A549 (cell line): Measurements from ENCODE around the gene MEGF10. TPM values are rescaled to one million over a fixed set of nuclear protein-coding genes. Genes with fewer than 3 reads are reported as not detected.

Experiments
- ATAC-seq, 2 experiments: fragments of 200-7000 bp in 1 of 2; fragments of >200 bp in 1 of 2; cut with Nextera tagmentation in 1 of 2; cut with Tn5 transposase in 1 of 2; 3 replicates each; pipeline versions ENCODE4 v1.8.0 to v1.9.1; 2018 to 2020; ENCODE audit warnings: mild to moderate bottlenecking in 1 of 2, moderate library complexity in 1 of 2
- CTCF ChIA-PET: fragments of 300-600 bp; sonication (Branson Sonifier 250); formaldehyde crosslinking; extraction: SDS; loops from one replicate; lab custom pipeline; 2021; ENCODE audit warnings: antibody characterized with exemption, inconsistent platforms; lab: Yijun Ruan, JAX
- POLR2A ChIA-PET: fragments of 350-600 bp; formaldehyde crosslinking; extraction: SDS; loops from one replicate; lab custom pipeline; 2021; ENCODE audit warnings: antibody characterized with exemption, inconsistent platforms; lab: Yijun Ruan, JAX
- DNase-seq, 2 experiments: peaks; one replicate each; pipeline versions ENCODE4 v3.0.0 to v3.0.0-alpha.2; 2011 to 2016; ENCODE audit warnings: low read depth in 1 of 2, low spot score in 1 of 2
- FAIRE-seq: peaks from 2 replicates; lab custom pipeline; 2011; peaks lifted over from hg19 to GRCh38; lab: Jason Lieb, UNC
- H3K27ac ChIP-seq, 2 experiments: fragments of >200 bp; sonication (Bioruptor Twin); formaldehyde crosslinking; 3 replicates each; pipeline ENCODE4 v1.5.1; 2016 to 2017
- H3K4me1 ChIP-seq: fragments of >200 bp; sonication (Bioruptor Twin); formaldehyde crosslinking; 3 replicates; pipeline ENCODE4 v1.6.1; 2016
- H3K4me2 ChIP-seq: fragments of >200 bp; sonication (Bioruptor Twin); formaldehyde crosslinking; 3 replicates; pipeline ENCODE4 v1.6.1; 2016
- H3K4me3 ChIP-seq: fragments of >200 bp; sonication (Bioruptor Twin); formaldehyde crosslinking; 3 replicates; pipeline ENCODE4 v1.5.1; 2016
- H3K9me3 ChIP-seq: fragments of >200 bp; sonication (Bioruptor Twin); formaldehyde crosslinking; 3 replicates; pipeline ENCODE4 v1.6.1; 2016
- BCL3 ChIP-seq: fragments of >200 bp; sonication (Bioruptor Twin); formaldehyde crosslinking; IDR thresholded peaks from 3 replicates; pipeline ENCODE4 v1.6.1; 2016
- BHLHE40 ChIP-seq: IDR thresholded peaks from 2 replicates; pipeline ENCODE4 v1.6.1; 2012; ENCODE audit warnings: low read depth, low read length, inconsistent platforms
- CBX2 ChIP-seq: fragments of 200-600 bp; sonication (generic); IDR thresholded peaks from 2 replicates; pipeline ENCODE4 v1.6.1; 2016; ENCODE audit warnings: low read depth, mild to moderate bottlenecking, borderline replicate concordance
- CHD2 ChIP-seq: fragments of 150-350 bp; IDR thresholded peaks from 2 replicates; pipeline ENCODE4 v1.6.1; 2014; ENCODE audit warnings: low read length; ENCODE audit not compliant: partially characterized antibody
- E2F6 ChIP-seq: IDR thresholded peaks from 2 replicates; pipeline ENCODE4 v1.6.1; 2012; ENCODE audit warnings: low read depth, borderline replicate concordance
- ESRRA ChIP-seq: fragments of 150-350 bp; IDR thresholded peaks from 2 replicates; pipeline ENCODE4 v1.6.1; 2014; ENCODE audit warnings: mild to moderate bottlenecking, low read length, borderline replicate concordance
- FOSB ChIP-seq: fragments of 250-450 bp; sonication (Bioruptor Pico); IDR thresholded peaks from 2 replicates; pipeline ENCODE4 v1.5.0; 2020; ENCODE audit warnings: mild to moderate bottlenecking, moderate library complexity
- FOXS1 ChIP-seq: fragments of 250-450 bp; sonication (Bioruptor Pico); IDR thresholded peaks from 2 replicates; pipeline ENCODE4 v1.5.0; 2020; ENCODE audit warnings: mild to moderate bottlenecking, moderate library complexity
- HOXB13 ChIP-seq: fragments of 250-450 bp; sonication (Bioruptor Pico); IDR thresholded peaks from 2 replicates; pipeline ENCODE4 v1.5.0; 2020; ENCODE audit warnings: low read depth, mild to moderate bottlenecking, moderate library complexity
- JUNB ChIP-seq: fragments of >200 bp; sonication (Bioruptor Twin); formaldehyde crosslinking; IDR thresholded peaks from 2 replicates; pipeline ENCODE4 v1.6.1; 2016
- MAX ChIP-seq: IDR thresholded peaks from 2 replicates; pipeline ENCODE4 v1.6.1; 2012
- MAZ ChIP-seq: fragments of 150-350 bp; IDR thresholded peaks from 2 replicates; pipeline ENCODE4 v1.6.1; 2014; ENCODE audit warnings: antibody characterized with exemption, low read depth, low read length, borderline replicate concordance
- POLR2AphosphoS2 ChIP-seq: conservative IDR thresholded peaks from 2 replicates; pipeline ENCODE4 v1.6.1; 2012; ENCODE audit warnings: low read length, improper control_type of control experiment, inconsistent platforms
- RARB ChIP-seq: fragments of 250-450 bp; sonication (Bioruptor Pico); IDR thresholded peaks from 2 replicates; pipeline ENCODE4 v1.8.0; 2021; ENCODE audit warnings: mild to moderate bottlenecking, moderate library complexity
- REST ChIP-seq: fragments of 200-600 bp; sonication (generic); IDR thresholded peaks from 2 replicates; pipeline ENCODE4 v1.6.1; 2016; ENCODE audit warnings: antibody characterized with exemption, mild to moderate bottlenecking, moderate library complexity
- RFX5 ChIP-seq: fragments of 450-650 bp; IDR thresholded peaks from 2 replicates; pipeline ENCODE4 v1.7.1; 2014; ENCODE audit warnings: antibody characterized with exemption, mild to moderate bottlenecking, moderate library complexity
- TP53 ChIP-seq: fragments of 250-450 bp; sonication (Bioruptor Pico); IDR thresholded peaks from 2 replicates; pipeline ENCODE4 v1.5.0; 2021; ENCODE audit warnings: mild to moderate bottlenecking, moderate library complexity
- USF2 ChIP-seq: fragments of 450-650 bp; IDR thresholded peaks from 2 replicates; pipeline ENCODE4 v1.6.1; 2014; ENCODE audit warnings: antibody characterized with exemption
- WGBS: methylation state at CpG from one replicate; pipeline ENCODE4 v1.1.6; 2017; ENCODE audit errors: missing lambda C conversion rate; 5-methylcytosine and 5-hydroxymethylcytosine counted together
- polyA plus RNA-seq, 4 experiments: library from polyadenylated mRNA; depleted of rRNA in 3 of 4; stranded (reverse); fragments of >200 nt; fragmentation: RNase III in 1 of 4; extraction: RNeasy Plus Mini Kit Qiagen cat#74134 plus additional on column Dnase treatment in 1 of 4; gene quantifications; 2 replicates in 3 of 4; 3 replicates in 1 of 4; pipeline ENCODE4 v1.2.3, GENCODE V29; 2011 to 2017

Gene MEGF10
- polyA plus RNA-seq, 2 of the 4 experiments (the other 2 are of a cell fraction), result 0.01 TPM; not detected in 1

GRCh38 chr5:127410959-127411358, 120.4 kb downstream of the MEGF10 start (continued):
- TF ChIP-seq REST (no peak), RARB (CRISPR knock-in tag) (no peak), BCL3 (no peak)

- no peaks in the 10 kb centered on the region for H3K9me3 ChIP-seq
- no peak for FAIRE-seq
- no peak overlapping the region for H3K27ac ChIP-seq
- WGBS, result 82% methylated on average over 5 of the region's 5 CpGs
- ChIA-PET CTCF (interaction anchor here (1.1 kb wide), 1 partner anchor 27 kb away, joined by 3 read pairs; no protein-coding TSS in a partner anchor), POLR2A (no interaction called here)
- no peaks in the 10 kb centered on the region for H3K4me1 ChIP-seq
- no peak for TF ChIP-seq JUNB
- TF ChIP-seq BCL3, result no peak
- no peak for TF ChIP-seq TP53 (CRISPR knock-in tag)
- no peak for TF ChIP-seq CHD2
- TF ChIP-seq MAZ, result no peak
- TF ChIP-seq ESRRA, result no peak
- no peak for TF ChIP-seq BHLHE40
- no peak for TF ChIP-seq MAX
- no peak for TF ChIP-seq E2F6
- TF ChIP-seq FOSB (CRISPR knock-in tag), result no peak
- TF ChIP-seq FOXS1 (CRISPR knock-in tag), result no peak
- no peak for TF ChIP-seq USF2
- TF ChIP-seq RFX5, result no peak
- TF ChIP-seq HOXB13 (CRISPR knock-in tag), result no peak
- no peak for TF ChIP-seq CBX2
- no peak for TF ChIP-seq POLR2AphosphoS2
- ATAC-seq, result no peak
- no peak overlapping the region for H3K4me3 ChIP-seq
- no peak overlapping the region for H3K4me2 ChIP-seq
- no peak for DNase-seq
Measured at GRCh38 chr5:127411381-127411780, 120.8 kb downstream of the MEGF10 start.
